HUDEP-2 (cell line): ENCODE results near the gene CCDC184.
"Not testable (repeated sequence)": the region's sequence is repeated elsewhere in the genome, so short reads cannot be mapped to it uniquely, and the experiment has no call there.

Experiments used
- DNase-seq, 76 experiments: peaks; one replicate each; lab custom pipeline; 2025; ENCODE audit not compliant: unreplicated experiment in 76 of 76; lab: John Stamatoyannopoulos, UW

Gene CCDC184

GRCh38 chr12:48183091-48183875, at the start of gene CCDC184:
TSS of gene CCDC184 (plus strand) at chr12:48183644. CDS start at chr12:48184123, 479 bp downstream.
- DNase-seq, result peak in 27 of 76 experiments; percentile 3 to 43 (median 18)

- no peak for DNase-seq
Measured at GRCh38 chr12:48135027-48135426, 48.4 kb upstream of the CCDC184 start.

- no peak for DNase-seq
Measured at GRCh38 chr12:48142818-48143674, 40.4 kb upstream of the CCDC184 start.

- DNase-seq, result no peak
Measured at GRCh38 chr12:48143898-48144297, 39.5 kb upstream of the CCDC184 start.

GRCh38 chr12:48145981-48146380, 37.5 kb upstream of the CCDC184 start:
- peak in 6 of 76 experiments; percentile 4 to 32 (median 15) for DNase-seq

GRCh38 chr12:48151103-48151771, 32.2 kb upstream of the CCDC184 start:
- DNase-seq, result no peak

GRCh38 chr12:48155786-48156185, 27.7 kb upstream of the CCDC184 start:
- DNase-seq, result not testable (repeated sequence)

GRCh38 chr12:48156652-48157017, 26.8 kb upstream of the CCDC184 start:
- no peak for DNase-seq

- DNase-seq, result peak; percentile 45 to 98 (median 95)
Measured at GRCh38 chr12:48157018-48157888, 26.2 kb upstream of the CCDC184 start, which contains the start of gene ASB8. TSS of gene ASB8 (minus strand) at chr12:48157515. CDS start at chr12:48153496, 4,019 bp downstream.

GRCh38 chr12:48157889-48158370, 25.5 kb upstream of the CCDC184 start:
- DNase-seq, result peak in 1 of 76 experiments; percentile 22

- DNase-seq, result no peak
Measured at GRCh38 chr12:48160046-48160445, 23.4 kb upstream of the CCDC184 start.

GRCh38 chr12:48160807-48161206, 22.6 kb upstream of the CCDC184 start:
- DNase-seq, result peak in 73 of 76 experiments; percentile 9 to 87 (median 73)

GRCh38 chr12:48163150-48163747, 20.2 kb upstream of the CCDC184 start:
- no peak for DNase-seq

- DNase-seq, result no peak
Measured at GRCh38 chr12:48164451-48164850, 19.0 kb upstream of the CCDC184 start.

- peak in 40 of 76 experiments; percentile 4 to 64 (median 34) for DNase-seq
Measured at GRCh38 chr12:48165089-48165981, 18.1 kb upstream of the CCDC184 start.

GRCh38 chr12:48169011-48169410, 14.4 kb upstream of the CCDC184 start:
- no peak for DNase-seq

GRCh38 chr12:48175613-48176416, 7.6 kb upstream of the CCDC184 start:
- DNase-seq, result no peak

GRCh38 chr12:48176417-48176751, 7.1 kb upstream of the CCDC184 start:
- DNase-seq, result no peak
